Prostate gland (tissue), 2 donors: ENCODE measurements around the gene TMEM186.

Experiments used
- POLR2A ChIP-seq: fragments of 450-650 bp; IDR thresholded peaks from one replicate; pipeline ENCODE4 v1.6.1; 2016; ENCODE audit warnings: antibody characterized with exemption, mild to moderate bottlenecking
- POLR2AphosphoS5 ChIP-seq: sonication (generic); formaldehyde crosslinking; IDR thresholded peaks from one replicate; pipeline ENCODE4 v1.6.1; 2017; ENCODE audit warnings: antibody characterized with exemption
- TF ChIP-seq, protein P1 (sequence below), 4 experiments: fragments of 200-600 bp in 2 of 4; fragments of 450-650 bp in 2 of 4; sonication (generic) in 2 of 4; IDR thresholded peaks; 1 replicate in 3 of 4; 2 replicates in 1 of 4; pipeline ENCODE4 v1.5.1; 2016 to 2019; ENCODE audit warnings: antibody characterized with exemption in 4 of 4, mild to moderate bottlenecking in 2 of 4, moderate library complexity in 2 of 4

DNA sequence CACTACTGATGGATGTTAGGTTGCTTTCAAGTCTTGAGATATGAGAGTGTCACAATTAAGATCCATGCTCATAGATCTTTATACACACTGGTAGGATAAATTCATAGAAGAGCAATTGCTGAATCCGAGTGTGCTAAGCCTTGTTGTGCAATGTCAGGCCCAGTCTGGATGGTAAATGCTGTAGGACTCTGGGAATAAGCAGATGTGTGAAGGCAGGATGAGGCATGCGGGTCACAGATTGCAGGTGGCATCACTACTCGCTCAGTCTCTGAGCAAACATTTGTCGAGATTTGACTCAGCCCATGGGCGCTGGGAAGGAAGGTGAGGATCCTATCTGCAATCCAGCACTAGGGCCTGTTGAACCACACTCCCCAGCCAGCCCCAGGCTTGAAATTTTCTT is 40.7 kb downstream of the TMEM186 start:
- TF ChIP-seq POLR2AphosphoS5 (no peak), POLR2A (no peak)
- TF ChIP-seq, protein P1, sequence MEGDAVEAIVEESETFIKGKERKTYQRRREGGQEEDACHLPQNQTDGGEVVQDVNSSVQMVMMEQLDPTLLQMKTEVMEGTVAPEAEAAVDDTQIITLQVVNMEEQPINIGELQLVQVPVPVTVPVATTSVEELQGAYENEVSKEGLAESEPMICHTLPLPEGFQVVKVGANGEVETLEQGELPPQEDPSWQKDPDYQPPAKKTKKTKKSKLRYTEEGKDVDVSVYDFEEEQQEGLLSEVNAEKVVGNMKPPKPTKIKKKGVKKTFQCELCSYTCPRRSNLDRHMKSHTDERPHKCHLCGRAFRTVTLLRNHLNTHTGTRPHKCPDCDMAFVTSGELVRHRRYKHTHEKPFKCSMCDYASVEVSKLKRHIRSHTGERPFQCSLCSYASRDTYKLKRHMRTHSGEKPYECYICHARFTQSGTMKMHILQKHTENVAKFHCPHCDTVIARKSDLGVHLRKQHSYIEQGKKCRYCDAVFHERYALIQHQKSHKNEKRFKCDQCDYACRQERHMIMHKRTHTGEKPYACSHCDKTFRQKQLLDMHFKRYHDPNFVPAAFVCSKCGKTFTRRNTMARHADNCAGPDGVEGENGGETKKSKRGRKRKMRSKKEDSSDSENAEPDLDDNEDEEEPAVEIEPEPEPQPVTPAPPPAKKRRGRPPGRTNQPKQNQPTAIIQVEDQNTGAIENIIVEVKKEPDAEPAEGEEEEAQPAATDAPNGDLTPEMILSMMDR (IDR thresholded peaks at IDR 0.05), result no peak
